Trophoblast cell (in vitro differentiated cells and primary cell): ENCODE results near the gene SCART1.
"Not testable (repeated sequence)": the region's sequence is repeated elsewhere in the genome, so short reads cannot be mapped to it uniquely, and the experiment has no call there.

Experiments
- DNase-seq, 2 donors: peaks; one replicate each; pipeline ENCODE4 v3.0.0-alpha.2; 2016
- H2AFZ ChIP-seq: 2 replicates; pipeline ENCODE4 v1.6.1; 2013; ENCODE audit warnings: low read length, moderate library complexity, mild to moderate bottlenecking; ENCODE audit not compliant: insufficient read depth, poor library complexity
- H2AK5ac ChIP-seq: 2 replicates; pipeline ENCODE4 v1.6.1; 2013; ENCODE audit warnings: mild to moderate bottlenecking, low read length
- H2BK120ac ChIP-seq: 2 replicates; pipeline ENCODE4 v1.6.1; 2013; ENCODE audit warnings: low read length, mild to moderate bottlenecking, moderate library complexity; ENCODE audit not compliant: insufficient read depth, poor library complexity
- H2BK12ac ChIP-seq: 2 replicates; pipeline ENCODE4 v1.6.1; 2013; ENCODE audit warnings: mild to moderate bottlenecking, low read length, moderate library complexity
- H2BK5ac ChIP-seq: 2 replicates; pipeline ENCODE4 v1.6.1; 2013; ENCODE audit warnings: low read length, low read depth, moderate library complexity, mild to moderate bottlenecking; ENCODE audit not compliant: poor library complexity
- H3K14ac ChIP-seq: 2 replicates; pipeline ENCODE4 v1.6.1; 2013; ENCODE audit warnings: mild to moderate bottlenecking, low read length
- H3K18ac ChIP-seq: 2 replicates; pipeline ENCODE4 v1.6.1; 2013; ENCODE audit warnings: mild to moderate bottlenecking, low read length
- H3K23ac ChIP-seq: 2 replicates; pipeline ENCODE4 v1.6.1; 2013; ENCODE audit warnings: low read length
- H3K27ac ChIP-seq: 2 replicates; pipeline ENCODE4 v1.5.1; 2013; ENCODE audit warnings: low read depth, mild to moderate bottlenecking, inconsistent platforms, low read length, moderate library complexity
- H3K27me3 ChIP-seq: 2 replicates; pipeline ENCODE4 v1.6.1; 2013; ENCODE audit warnings: inconsistent platforms, mild to moderate bottlenecking, low read length, moderate library complexity; ENCODE audit not compliant: insufficient read depth
- H3K36me3 ChIP-seq, 2 experiments: 1 replicate in 1 of 2; 2 replicates in 1 of 2; pipeline ENCODE4 v1.6.1; 2013; ENCODE audit warnings: low read length in 2 of 2, mild to moderate bottlenecking in 2 of 2, moderate library complexity in 1 of 2; ENCODE audit not compliant: insufficient read depth in 2 of 2, control insufficient read depth in 1 of 2
- H3K4ac ChIP-seq: 2 replicates; pipeline ENCODE4 v1.6.1; 2013; ENCODE audit warnings: low read depth, mild to moderate bottlenecking, low read length, moderate library complexity
- H3K4me1 ChIP-seq, 2 experiments: 1 replicate in 1 of 2; 2 replicates in 1 of 2; pipeline ENCODE4 v1.6.1; 2013; ENCODE audit warnings: low read length in 2 of 2, mild to moderate bottlenecking in 2 of 2, moderate library complexity in 1 of 2; ENCODE audit not compliant: insufficient read depth in 2 of 2, control insufficient read depth in 1 of 2
- H3K4me2 ChIP-seq: 2 replicates; pipeline ENCODE4 v1.6.1; 2013; ENCODE audit warnings: inconsistent platforms, mild to moderate bottlenecking, low read length, moderate library complexity
- H3K4me3 ChIP-seq: 2 replicates; pipeline ENCODE4 v1.5.1; 2013; ENCODE audit warnings: mild to moderate bottlenecking, low read depth, low read length, inconsistent platforms
- H3K79me1 ChIP-seq: one replicate; pipeline ENCODE4 v1.6.1; 2013; ENCODE audit warnings: low read length
- H3K79me2 ChIP-seq: 2 replicates; pipeline ENCODE4 v1.6.1; 2013; ENCODE audit warnings: low read length, mild to moderate bottlenecking; ENCODE audit not compliant: control insufficient read depth, insufficient read depth, poor library complexity
- H3K9ac ChIP-seq: 2 replicates; pipeline ENCODE4 v1.6.1; 2013; ENCODE audit warnings: mild to moderate bottlenecking, low read length
- H3K9me3 ChIP-seq: 2 replicates; pipeline ENCODE4 v1.6.1; 2013; ENCODE audit warnings: low read depth, mild to moderate bottlenecking, control low read depth, inconsistent platforms, low read length; ENCODE audit not compliant: insufficient read depth
- H4K12ac ChIP-seq: 2 replicates; pipeline ENCODE4 v1.6.1; 2013; ENCODE audit warnings: low read depth, mild to moderate bottlenecking, low read length, moderate library complexity
- H4K8ac ChIP-seq: 2 replicates; pipeline ENCODE4 v1.6.1; 2013; ENCODE audit warnings: low read depth, mild to moderate bottlenecking, low read length, moderate library complexity
- H4K91ac ChIP-seq: one replicate; pipeline ENCODE4 v1.6.1; 2013; ENCODE audit warnings: low read depth, mild to moderate bottlenecking, low read length, moderate library complexity
- WGBS: extraction: QIAGEN DNeasy Blood & Tissue Kit; methylation state at CpG from one replicate; pipeline ENCODE4 v1.1.7; 2013; ENCODE audit warnings: missing lambda C conversion rate; ENCODE audit not compliant: insufficient read length, insufficient coverage; ENCODE audit errors: extremely low coverage; 5-methylcytosine and 5-hydroxymethylcytosine counted together

The SCART1 gene

DNA sequence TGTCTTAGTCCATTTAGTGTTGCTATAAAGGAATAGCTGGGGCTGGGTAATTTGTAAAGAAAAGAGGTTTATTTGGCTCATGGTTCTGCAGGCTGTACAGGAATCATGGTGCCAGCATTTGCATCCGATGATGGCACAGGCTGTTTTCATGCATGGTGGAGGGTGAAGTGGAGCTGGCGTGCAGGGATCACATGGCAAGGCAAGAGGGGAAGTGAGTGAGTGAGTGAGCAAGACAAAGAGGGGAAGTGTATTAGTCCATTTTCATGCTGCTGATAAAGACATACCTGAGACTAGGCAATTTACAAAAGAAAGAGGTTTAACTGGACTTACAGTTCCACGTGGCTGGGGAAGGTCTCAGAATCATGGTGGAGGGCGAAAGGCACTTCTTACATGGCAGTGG, 39.8 kb downstream of the SCART1 start:
- H4K8ac ChIP-seq, H3K27me3 ChIP-seq, H3K79me2 ChIP-seq, H3K4me3 ChIP-seq, H2BK12ac ChIP-seq, H2AK5ac ChIP-seq, H3K4ac ChIP-seq, H3K14ac ChIP-seq, H4K91ac ChIP-seq, H3K4me1 ChIP-seq, H2BK120ac ChIP-seq, H3K36me3 ChIP-seq, H2BK5ac ChIP-seq, DNase-seq, H3K27ac ChIP-seq, H3K4me2 ChIP-seq, H4K12ac ChIP-seq, H3K18ac ChIP-seq, H3K9ac ChIP-seq, H3K79me1 ChIP-seq, H2AFZ ChIP-seq, H3K23ac ChIP-seq: not testable (repeated sequence)
- H3K9me3 ChIP-seq: peaks cover 29% of the 10 kb centered on the region
- WGBS: no CpG with 5 or more reads among the region's 4 CpGs

DNA sequence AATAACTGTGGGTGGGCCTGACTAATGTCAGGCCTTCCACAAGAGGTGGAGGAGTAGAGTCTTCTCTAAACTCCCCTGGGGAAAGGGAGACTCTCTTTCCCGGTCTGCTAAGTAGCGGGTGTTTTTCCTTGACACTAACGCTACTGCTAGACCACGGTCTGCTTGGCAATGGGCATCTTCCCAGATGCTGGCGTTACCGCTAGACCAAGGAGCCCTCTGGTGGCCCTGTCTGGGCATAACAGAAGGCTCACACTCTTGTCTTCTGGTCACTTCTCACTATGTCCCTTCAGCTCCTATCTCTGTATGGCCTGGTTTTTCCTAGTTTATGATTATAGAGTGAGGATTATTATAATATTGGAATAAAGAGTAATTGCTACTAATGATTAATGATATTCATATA, 43.6 kb downstream of the SCART1 start:
- DNase-seq: peak in 1 of 2 donors; percentile 3
- not testable (repeated sequence) for H2BK5ac ChIP-seq, H3K4me2 ChIP-seq, H4K91ac ChIP-seq, H3K4me3 ChIP-seq, H3K79me1 ChIP-seq, H3K79me2 ChIP-seq, H3K18ac ChIP-seq, H3K36me3 ChIP-seq, H3K23ac ChIP-seq, H3K9ac ChIP-seq, H2AK5ac ChIP-seq, H2AFZ ChIP-seq, H2BK12ac ChIP-seq, H3K27ac ChIP-seq, H4K12ac ChIP-seq, H3K14ac ChIP-seq, H3K27me3 ChIP-seq, H3K4me1 ChIP-seq, H3K4ac ChIP-seq, H4K8ac ChIP-seq, H2BK120ac ChIP-seq
- peaks cover 23% of the 10 kb centered on the region for H3K9me3 ChIP-seq
- WGBS: no CpG with 5 or more reads among the region's 6 CpGs

DNA sequence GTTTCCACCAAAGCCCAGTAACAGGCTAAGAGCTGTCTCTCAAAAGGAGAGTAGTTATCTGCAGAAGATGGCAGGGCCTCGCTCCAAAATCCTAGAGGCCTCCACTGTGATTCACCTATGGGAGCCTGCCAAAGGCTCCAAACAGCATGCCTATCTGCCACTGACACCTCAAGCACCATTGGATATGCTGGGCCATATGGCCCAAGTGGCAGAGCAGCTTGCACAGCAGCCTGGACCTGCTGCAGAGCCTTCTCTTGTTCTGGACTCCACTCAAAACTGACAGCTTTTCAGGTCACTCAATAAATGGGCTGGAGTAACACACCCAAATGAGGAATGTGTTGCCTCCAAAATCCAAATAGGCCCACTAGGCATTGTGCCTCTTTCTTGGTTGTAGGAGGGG, 45.4 kb downstream of the SCART1 start:
- H2BK120ac ChIP-seq, H2BK12ac ChIP-seq, H3K4me1 ChIP-seq, H3K14ac ChIP-seq, DNase-seq, H3K79me2 ChIP-seq, H4K91ac ChIP-seq, H3K4ac ChIP-seq, H3K18ac ChIP-seq, H3K4me2 ChIP-seq, H2BK5ac ChIP-seq, H3K4me3 ChIP-seq, H3K9ac ChIP-seq, H4K8ac ChIP-seq, H4K12ac ChIP-seq, H2AK5ac ChIP-seq, H2AFZ ChIP-seq, H3K27ac ChIP-seq, H3K36me3 ChIP-seq, H3K27me3 ChIP-seq, H3K23ac ChIP-seq, H3K79me1 ChIP-seq: not testable (repeated sequence)
- no CpG with 5 or more reads among the region's 1 CpG for WGBS
- H3K9me3 ChIP-seq: peaks cover 24% of the 10 kb centered on the region

DNA sequence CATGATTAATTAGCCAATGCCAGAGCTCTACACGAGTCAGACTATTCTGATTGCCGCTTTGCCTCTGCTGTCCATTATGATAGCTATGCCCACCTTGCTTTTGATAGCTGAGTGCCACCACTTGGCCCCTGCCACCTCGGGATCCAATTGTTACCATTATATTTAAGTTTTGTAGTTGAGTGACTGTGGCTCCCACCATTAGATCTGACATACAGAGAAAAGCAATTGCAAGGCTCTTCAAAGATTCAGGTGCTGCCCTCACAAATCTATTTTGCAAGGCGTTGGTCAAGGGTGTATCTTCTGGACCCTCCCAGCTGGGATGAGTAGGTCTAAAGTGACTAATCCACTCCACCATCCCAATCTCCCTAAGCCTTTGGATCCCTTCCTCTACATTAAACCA, 47.2 kb downstream of the SCART1 start:
- not testable (repeated sequence) for H3K9ac ChIP-seq, H4K12ac ChIP-seq, H3K79me2 ChIP-seq, H3K4me1 ChIP-seq, H3K14ac ChIP-seq, H2BK120ac ChIP-seq, DNase-seq, H3K27ac ChIP-seq, H4K91ac ChIP-seq, H3K36me3 ChIP-seq, H3K4me3 ChIP-seq, H3K4me2 ChIP-seq, H3K4ac ChIP-seq, H2BK5ac ChIP-seq, H3K79me1 ChIP-seq, H2AK5ac ChIP-seq, H4K8ac ChIP-seq, H3K18ac ChIP-seq, H2BK12ac ChIP-seq, H3K27me3 ChIP-seq, H2AFZ ChIP-seq, H3K23ac ChIP-seq
- H3K9me3 ChIP-seq: peaks cover 17% of the 10 kb centered on the region
- no CpG with 5 or more reads among the region's 4 CpGs for WGBS
